Endothelial cell of umbilical vein (primary cell): ENCODE results near the gene PMAIP1. TPM values are rescaled to one million over a fixed set of nuclear protein-coding genes. Genes with fewer than 3 reads are reported as not detected.

Experiments
- BruUV-seq: library from RNA; stranded (reverse); fragments of 400-500 nt; replicated peaks from 2 replicates; lab custom pipeline; 2021; lab: Mats Ljungman, UMichigan
- CTCF ChIA-PET: fragments of 300-600, 350-600 bp; sonication (Branson Sonifier 250); formaldehyde crosslinking; loops from one replicate; lab custom pipeline; 2021; ENCODE audit warnings: antibody characterized with exemption, inconsistent platforms; lab: Charles Lee
- POLR2A ChIA-PET: fragments of 300-600, 350-600 bp; sonication (Branson Sonifier 250); formaldehyde crosslinking; loops from one replicate; lab custom pipeline; 2021; ENCODE audit warnings: antibody characterized with exemption, inconsistent platforms; lab: Charles Lee
- DNase-seq: peaks from one replicate; pipeline ENCODE4 v3.0.0-alpha.2; 2011; ENCODE audit warnings: low read depth, low spot score
- FAIRE-seq: peaks from 2 replicates; lab custom pipeline; 2011; peaks lifted over from hg19 to GRCh38; lab: Jason Lieb, UNC
- H2AFZ ChIP-seq: 2 replicates; pipeline ENCODE4 v1.6.0; 2012; ENCODE audit warnings: low read depth, low read length, control low read depth, inconsistent platforms
- H3K27ac ChIP-seq: 2 replicates; pipeline ENCODE4 v1.5.1; 2011; ENCODE audit warnings: low read depth, mild to moderate bottlenecking, control low read depth, low read length, moderate library complexity; ENCODE audit not compliant: insufficient read depth
- H3K27me3 ChIP-seq, 2 experiments: 2 replicates each; pipeline versions ENCODE4 v1.6.0 to v1.6.1; 2011; ENCODE audit warnings: low read length in 2 of 2, mixed read lengths in 1 of 2; ENCODE audit not compliant: control insufficient read depth in 2 of 2, insufficient read depth in 2 of 2
- H3K36me3 ChIP-seq, 2 experiments: 2 replicates in 1 of 2; 3 replicates in 1 of 2; pipeline ENCODE4 v1.5.1; 2011; ENCODE audit warnings: low read length in 2 of 2, mild to moderate bottlenecking in 1 of 2, moderate library complexity in 1 of 2; ENCODE audit not compliant: control insufficient read depth in 2 of 2, insufficient read depth in 2 of 2; ENCODE audit errors: extremely low read depth in 1 of 2
- H3K4me1 ChIP-seq: 3 replicates; pipeline ENCODE4 v1.5.1; 2011; ENCODE audit warnings: mild to moderate bottlenecking, low read length; ENCODE audit not compliant: control insufficient read depth, insufficient read depth; ENCODE audit errors: extremely low read depth
- H3K4me2 ChIP-seq: 2 replicates; pipeline ENCODE4 v1.6.1; 2011; ENCODE audit warnings: low read length, control low read depth, mixed read lengths; ENCODE audit not compliant: insufficient read depth
- H3K4me3 ChIP-seq, 3 experiments: fragments of 200-600 bp in 1 of 3; sonication (generic), shearing (Covaris generic) in 1 of 3; replicated peaks in 1 of 3; 2 replicates each; pipeline ENCODE4 v1.5.1; 2011 to 2016; ENCODE audit warnings: control low read depth in 3 of 3, low read length in 3 of 3, mild to moderate bottlenecking in 2 of 3, inconsistent platforms in 1 of 3, low read depth in 1 of 3, moderate library complexity in 1 of 3; ENCODE audit not compliant: insufficient read depth in 1 of 3
- H3K79me2 ChIP-seq: 2 replicates; pipeline ENCODE4 v1.6.0; 2012; ENCODE audit warnings: low read length, inconsistent platforms; ENCODE audit not compliant: control insufficient read depth, insufficient read depth
- H3K9ac ChIP-seq: replicated peaks from 2 replicates; pipeline ENCODE3; 2011; ENCODE audit warnings: low read length, control low read depth; ENCODE audit not compliant: insufficient read depth; ENCODE audit errors: extremely low read depth
- H3K9me1 ChIP-seq: replicated peaks from 3 replicates; pipeline ENCODE4 v1.6.0; 2011; ENCODE audit warnings: mild to moderate bottlenecking, low read length; ENCODE audit not compliant: control insufficient read depth, insufficient read depth; ENCODE audit errors: extremely low read depth
- H3K9me3 ChIP-seq: replicated peaks from 2 replicates; pipeline ENCODE4 v1.5.1; 2012; ENCODE audit warnings: low read length, inconsistent platforms; ENCODE audit not compliant: control insufficient read depth, insufficient read depth
- H4K20me1 ChIP-seq: replicated peaks from 2 replicates; pipeline ENCODE3; 2011; ENCODE audit warnings: mild to moderate bottlenecking, low read length; ENCODE audit not compliant: control insufficient read depth, insufficient read depth; ENCODE audit errors: extremely low read depth
- CTCF ChIP-seq, 2 donors: IDR thresholded peaks; 1 replicate in 1 of 2; 2 replicates in 1 of 2; pipeline ENCODE4 v1.5.1; 2011; ENCODE audit warnings: low read length in 2 of 2, mild to moderate bottlenecking in 2 of 2, moderate library complexity in 2 of 2, control low read depth in 1 of 2, inconsistent platforms in 1 of 2, low read depth in 1 of 2; ENCODE audit not compliant: insufficient read depth in 1 of 2; ENCODE audit errors: extremely low read depth in 1 of 2
- EZH2 ChIP-seq: IDR thresholded peaks from 2 replicates; pipeline ENCODE4 v1.6.1; 2012; ENCODE audit warnings: borderline replicate concordance, low read depth, mild to moderate bottlenecking, moderate library complexity, low read length, inconsistent platforms; ENCODE audit not compliant: severe bottlenecking
- FOS ChIP-seq: IDR thresholded peaks from 2 replicates; pipeline ENCODE4 v1.6.1; 2011; ENCODE audit warnings: mild to moderate bottlenecking, low read length, moderate library complexity, borderline replicate concordance; ENCODE audit not compliant: insufficient read depth
- GATA2 ChIP-seq: IDR thresholded peaks from 2 replicates; pipeline ENCODE4 v1.7.0; 2011; ENCODE audit warnings: low read depth, mild to moderate bottlenecking, moderate library complexity, mixed read lengths, low read length; ENCODE audit not compliant: insufficient read length, insufficient read depth
- MAX ChIP-seq: IDR thresholded peaks from 2 replicates; pipeline ENCODE4 v1.6.1; 2011; ENCODE audit not compliant: insufficient read depth, insufficient read length
- POLR2A ChIP-seq: IDR thresholded peaks from 2 replicates; pipeline ENCODE4 v1.6.1; 2012; ENCODE audit warnings: low read depth, mild to moderate bottlenecking, control low read depth, low read length
- dilution Hi-C: fragments of 300-500 bp; cut with MboI; formaldehyde crosslinking; loops from one replicate; pipeline ENCODE4 v1.15.0; 2019; ENCODE audit warnings: low sequenced_read_pairs; ENCODE audit not compliant: extremely low pct_ligation_motif_present
- intact Hi-C: fragments of 100-400 bp; cut with micrococcal nuclease; formaldehyde crosslinking; loops from one replicate; pipeline ENCODE4 v1.10.0; 2022
- polyA plus RNA-seq, 4 experiments: library from polyadenylated mRNA; depleted of rRNA in 3 of 4; stranded (reverse) in 3 of 4; unstranded in 1 of 4; fragments of >200 nt; gene quantifications; 2 replicates each; pipeline versions ENCODE4 v1.2.1 to v1.2.3, GENCODE V29; 2011 to 2012; ENCODE audit warnings: missing spikeins in 1 of 4
- total RNA-seq: library from RNA; stranded (reverse); gene quantifications from 2 replicates; pipeline ENCODE4 v1.2.3, GENCODE V29; 2021

Gene PMAIP1
- total and polyA plus RNA-seq, 2 donors (not counting 3 experiments of a cell fraction or from before 2014, with no cell fraction given) = 7.6 to 11.9 TPM

GRCh38 chr18:59952283-59953007, 52.6 kb downstream of the PMAIP1 start:
- TF ChIP-seq GATA2 (no peak), FOS (no peak), MAX (no peak), POLR2A (no peak), EZH2 (no peak), CTCF (IDR thresholded peaks at IDR 0.05; ENCODE audit: extremely low read depth in 1 of 2, insufficient read depth in 1 of 2, low read depth in 1 of 2, low read length in 2 of 2) (no peak)
- Histone ChIP-seq H3K79me2 (no peaks in the 10 kb centered on the region), H3K9me3 (no peaks in the 10 kb centered on the region), H4K20me1 (no peaks in the 10 kb centered on the region), H3K9ac (no peak overlapping the region), H3K4me3 (no peak overlapping the region), H2AFZ (no peak overlapping the region), H3K9me1 (no peaks in the 10 kb centered on the region), H3K27ac (no peak overlapping the region), H3K4me1 (no peaks in the 10 kb centered on the region), H3K4me2 (no peak overlapping the region), H3K36me3 (no peaks in the 10 kb centered on the region), H3K27me3 (no peaks in the 10 kb centered on the region)
- POLR2A ChIA-PET = no interaction called here
- CTCF ChIA-PET = interaction anchor here (1.0 to 3.2 kb wide), 5 partner anchors 29 to 117 kb away, joined by 3 to 16 read pairs (median 6); no protein-coding TSS in a partner anchor
- FAIRE-seq (no peak), DNase-seq (no peak)
- dilution Hi-C loops = no loop called here
- BruUV-seq = no TSS peak
- intact Hi-C loops = no loop called here

Other genes with a start within 250 kb of the PMAIP1 start
- not detected in 2 replicates for gene CCBE1, start 202.6 kb upstream of the PMAIP1 start, total RNA-seq
- gene CCBE1, start 202.6 kb upstream of the PMAIP1 start, polyA plus RNA-seq = 0.04 TPM in 1 of 2 replicates, not detected in the other